CD4-positive, alpha-beta T cell treated with Interleukin-1 beta for 1 hour (primary cell): ENCODE measurements around the gene NANOS1.
"Not testable (repeated sequence)": the region's sequence is repeated elsewhere in the genome, so short reads cannot be mapped to it uniquely, and the experiment has no call there.

Experiments
- DNase-seq, 2 donors: peaks; one replicate each; pipeline ENCODE4 v3.0.0-alpha.2; 2020 to 2022

Gene NANOS1

DNA sequence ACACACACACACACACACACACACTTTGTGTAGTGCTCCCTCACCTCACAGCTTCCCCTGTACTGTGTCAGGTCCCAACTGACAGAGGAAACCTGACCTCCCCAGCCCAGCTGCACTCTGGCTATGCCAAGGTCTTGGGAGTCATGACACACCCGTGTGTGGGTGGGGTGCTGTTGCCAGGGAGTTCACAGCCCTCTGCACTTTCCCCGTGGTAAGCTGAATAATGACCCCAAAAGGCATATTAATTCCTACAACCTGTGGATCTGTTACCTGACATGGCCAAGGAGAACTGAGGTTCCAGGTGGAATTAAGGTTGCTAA lies 8.9 kb upstream of the NANOS1 start:
- DNase-seq, result no peak

DNA sequence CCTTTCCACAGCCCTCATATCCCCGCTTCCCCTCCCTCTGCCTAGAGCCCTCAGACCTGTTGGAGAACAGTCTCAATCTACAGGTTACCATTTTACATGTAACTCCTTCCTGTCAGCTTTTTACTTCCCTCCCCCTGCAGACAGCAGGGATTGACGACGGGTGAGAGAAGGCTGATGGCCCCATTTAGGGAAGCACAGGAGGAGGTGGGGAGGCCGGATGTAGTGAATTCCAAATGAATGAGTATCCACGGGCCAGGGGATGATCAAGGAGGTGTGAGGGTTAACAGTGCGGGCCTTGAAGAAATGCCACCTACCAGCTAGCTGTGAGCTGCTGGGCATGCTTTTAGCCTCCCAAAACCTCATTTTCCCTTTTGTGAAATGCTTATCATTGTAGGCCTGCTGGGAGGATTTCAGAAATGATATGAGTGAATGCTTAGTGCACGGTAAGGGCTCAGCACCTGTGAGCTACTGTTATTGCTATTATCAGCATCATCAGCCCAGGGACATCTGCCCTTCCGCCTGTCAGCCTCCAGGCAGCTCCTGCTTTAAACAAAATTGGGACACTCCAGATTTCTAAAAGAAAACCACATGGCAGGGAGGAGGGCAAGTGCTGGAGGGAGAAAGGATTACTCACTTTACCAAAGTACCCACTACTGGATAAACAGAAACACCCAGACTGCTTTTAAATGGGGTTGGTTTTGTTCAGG lies 6.5 kb upstream of the NANOS1 start:
- DNase-seq, result no peak

- no peak for DNase-seq
Measured at GRCh38 chr10:119023553-119023868, 6.0 kb upstream of the NANOS1 start.

GRCh38 chr10:119024882-119025281 lies 4.6 kb upstream of the NANOS1 start:
- no peak for DNase-seq

DNA sequence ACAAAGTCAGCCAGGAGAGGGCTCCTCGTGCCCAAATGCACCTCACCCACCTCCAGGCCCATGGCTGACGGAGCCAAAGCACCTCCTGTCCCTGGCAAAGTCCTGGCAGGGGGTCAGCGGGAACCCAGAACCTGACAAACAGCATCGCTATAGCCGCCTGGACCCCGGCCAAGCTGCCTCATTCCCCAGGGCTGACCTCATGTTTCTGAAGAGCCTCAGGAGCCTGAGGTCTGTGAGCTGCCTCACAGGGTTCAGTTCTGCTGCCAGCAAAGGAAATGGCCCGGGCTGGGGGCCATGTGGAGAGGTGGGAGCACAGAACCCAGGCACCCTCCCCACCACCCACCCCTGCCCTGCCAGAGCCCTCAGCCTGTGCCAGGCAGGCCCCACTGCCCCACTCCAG lies 4.2 kb upstream of the NANOS1 start:
- DNase-seq, result no peak

DNA sequence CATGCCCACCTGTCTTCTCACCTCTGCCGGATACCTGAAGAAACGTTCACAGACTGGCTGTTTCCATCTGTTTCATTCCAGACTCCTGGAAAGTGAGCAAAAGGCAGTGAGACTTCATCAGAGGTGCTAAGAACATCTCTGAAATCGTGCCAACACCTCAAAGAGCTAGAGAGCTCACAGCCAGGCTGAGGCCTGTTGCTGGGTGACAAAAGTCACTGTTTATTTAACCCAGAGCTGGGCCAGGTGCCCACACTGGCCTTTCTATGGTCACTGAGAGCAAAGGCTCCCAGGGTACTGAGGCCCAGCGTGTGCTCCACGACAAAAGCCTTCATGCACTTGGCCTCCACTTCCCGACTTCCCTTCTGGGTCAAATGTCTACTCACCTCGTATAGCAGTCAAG lies 3.7 kb upstream of the NANOS1 start:
- DNase-seq, result no peak

- no peak for DNase-seq
Measured at GRCh38 chr10:119026301-119027110, 3.0 kb upstream of the NANOS1 start.

GRCh38 chr10:119028445-119028899 lies 1.0 kb upstream of the NANOS1 start:
- DNase-seq, result not testable (repeated sequence)

- DNase-seq, result peak; percentile 85 to 87
Measured at GRCh38 chr10:119028900-119029612, 458 bp upstream of the NANOS1 start.

DNA sequence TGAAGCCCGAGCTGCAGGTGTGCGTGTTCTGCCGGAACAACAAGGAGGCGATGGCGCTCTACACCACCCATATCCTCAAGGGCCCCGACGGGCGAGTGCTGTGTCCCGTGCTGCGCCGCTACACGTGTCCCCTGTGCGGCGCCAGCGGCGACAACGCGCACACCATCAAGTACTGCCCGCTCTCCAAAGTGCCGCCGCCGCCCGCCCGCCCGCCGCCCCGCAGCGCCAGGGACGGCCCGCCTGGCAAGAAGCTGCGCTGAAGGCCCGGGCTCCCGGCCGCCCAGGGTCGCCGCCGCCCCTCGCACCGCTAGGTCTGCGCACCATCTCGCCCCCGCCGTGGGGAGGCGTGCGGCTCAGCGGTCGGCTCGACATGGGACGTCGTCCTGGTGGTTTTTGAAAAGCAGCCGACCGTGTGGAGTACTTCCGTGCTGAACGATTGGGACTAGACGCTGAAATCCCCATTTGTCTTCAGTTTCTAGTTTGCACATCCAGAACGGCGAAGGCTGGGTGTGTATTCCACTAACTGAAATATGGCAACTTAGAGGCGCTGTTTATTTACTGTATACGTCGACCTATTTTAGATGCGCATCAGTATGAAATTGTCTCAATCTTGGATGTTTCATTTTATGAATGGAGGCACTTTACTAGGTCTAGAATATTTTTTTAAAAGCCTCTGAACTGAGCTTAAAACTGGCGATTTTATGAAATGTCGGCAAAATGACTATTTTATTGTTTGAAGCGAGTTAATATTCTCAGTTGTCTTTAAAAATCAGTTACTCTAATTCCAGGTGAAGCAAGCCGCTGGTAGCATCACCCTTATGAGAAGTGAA lies 1.1 kb downstream of the NANOS1 start:
- DNase-seq, result peak; percentile 44 to 46

GRCh38 chr10:119031496-119032059 lies 2.1 kb downstream of the NANOS1 start:
- no peak for DNase-seq

DNA sequence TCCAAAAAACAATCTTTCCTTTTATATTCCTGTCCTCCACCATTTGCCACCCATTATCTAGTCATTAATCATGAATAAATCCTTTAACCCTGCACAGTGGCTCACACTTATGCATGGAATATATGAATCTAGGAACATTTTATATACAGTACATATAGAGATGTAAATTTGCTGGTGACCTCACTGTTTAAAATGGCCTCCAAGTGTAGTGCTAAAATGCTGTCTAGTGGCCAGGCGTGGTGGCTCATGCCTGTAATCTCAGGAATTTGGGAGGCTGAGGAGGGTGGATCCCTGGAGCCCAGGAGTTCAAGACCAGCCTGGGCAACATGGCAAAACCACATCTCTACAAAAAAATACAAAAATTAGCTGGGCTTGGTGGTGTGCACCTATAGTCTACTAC lies 9.6 kb downstream of the NANOS1 start:
- no peak for DNase-seq

GRCh38 chr10:119041326-119041725 lies 11.8 kb downstream of the NANOS1 start:
- DNase-seq, result no peak

DNA sequence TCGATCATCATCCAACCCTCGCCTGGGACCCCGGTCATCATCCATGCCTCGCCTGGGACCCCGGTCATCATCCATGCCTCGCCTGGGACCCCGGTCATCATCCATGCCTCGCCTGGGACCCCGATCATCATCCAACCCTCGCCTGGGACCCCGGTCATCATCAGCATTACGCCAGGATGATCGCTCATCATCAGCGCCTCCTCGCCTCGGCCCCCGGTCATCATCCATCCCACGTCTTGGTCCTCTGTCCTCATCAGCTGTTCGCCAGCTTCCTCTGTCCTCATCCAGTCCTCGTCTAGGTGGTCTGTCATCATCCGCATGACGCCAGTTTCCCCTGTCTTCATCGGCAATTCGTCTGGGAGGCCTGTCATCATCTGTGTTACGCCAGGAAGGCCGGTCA lies 12.7 kb downstream of the NANOS1 start:
- DNase-seq, result no peak

- no peak for DNase-seq
Measured at GRCh38 chr10:119045561-119045960, 16.0 kb downstream of the NANOS1 start.

GRCh38 chr10:119049361-119049760 lies 19.8 kb downstream of the NANOS1 start:
- no peak for DNase-seq

DNA sequence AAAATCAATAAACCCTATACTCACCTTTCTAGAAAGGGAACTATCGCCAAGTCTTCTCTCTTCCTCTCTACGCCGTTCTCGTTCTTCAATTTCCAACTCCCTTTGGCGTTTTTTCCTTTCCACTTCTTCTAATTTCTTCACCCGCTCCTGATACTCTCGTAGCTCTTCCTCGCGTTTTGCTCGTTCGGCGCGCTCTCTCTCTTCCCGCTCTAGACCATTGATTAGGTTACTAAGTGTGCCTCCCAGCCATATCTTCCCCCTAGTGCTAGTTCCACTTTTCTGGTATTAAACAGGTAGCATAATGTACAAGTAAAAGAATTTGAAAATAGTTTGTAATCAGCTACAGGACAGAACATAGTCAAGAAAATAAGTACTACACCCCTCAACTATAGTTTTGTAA lies 20.3 kb downstream of the NANOS1 start:
- DNase-seq, result no peak

DNA sequence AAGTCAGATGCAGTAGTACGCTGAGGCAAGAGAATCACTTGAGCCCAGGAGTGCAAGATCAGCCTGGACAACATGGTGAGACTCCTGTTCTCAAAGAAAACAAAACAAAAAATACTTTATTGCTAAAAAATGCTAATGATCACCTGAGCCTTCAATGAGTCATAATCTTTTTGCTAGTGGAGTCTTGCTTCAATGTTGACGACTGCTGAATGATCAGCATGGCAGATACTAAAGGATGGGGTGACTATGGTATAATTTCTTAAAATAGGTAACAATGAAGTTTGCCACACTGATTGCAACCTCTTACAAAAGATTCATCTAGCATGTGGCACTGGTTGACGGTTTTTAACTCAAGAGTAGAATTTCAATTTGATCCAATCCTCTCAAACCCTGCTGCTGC lies 22.3 kb downstream of the NANOS1 start:
- no peak for DNase-seq

GRCh38 chr10:119055472-119055871 lies 26.0 kb downstream of the NANOS1 start:
- no peak for DNase-seq

DNA sequence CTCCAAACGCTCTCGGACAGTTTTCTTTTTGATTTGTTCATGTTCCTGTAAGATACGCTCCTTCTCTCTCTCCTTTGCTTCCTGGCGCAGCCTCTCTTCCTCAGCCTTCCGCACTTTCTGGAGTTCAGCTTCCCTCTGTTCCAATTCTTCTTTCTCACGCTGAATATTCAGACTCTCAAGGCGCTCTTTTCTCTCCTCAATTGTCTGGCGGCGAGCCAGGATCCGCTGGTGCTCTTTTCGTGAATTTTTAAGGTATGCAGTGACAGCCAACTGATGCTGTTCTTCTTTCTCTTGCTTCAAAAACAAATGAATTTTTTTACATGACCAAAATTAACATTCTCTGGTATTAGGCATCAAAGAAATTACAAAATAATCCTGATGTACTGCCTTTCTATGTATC lies 28.5 kb downstream of the NANOS1 start:
- DNase-seq, result no peak

GRCh38 chr10:119059557-119059956 lies 30.0 kb downstream of the NANOS1 start:
- no peak for DNase-seq

DNA sequence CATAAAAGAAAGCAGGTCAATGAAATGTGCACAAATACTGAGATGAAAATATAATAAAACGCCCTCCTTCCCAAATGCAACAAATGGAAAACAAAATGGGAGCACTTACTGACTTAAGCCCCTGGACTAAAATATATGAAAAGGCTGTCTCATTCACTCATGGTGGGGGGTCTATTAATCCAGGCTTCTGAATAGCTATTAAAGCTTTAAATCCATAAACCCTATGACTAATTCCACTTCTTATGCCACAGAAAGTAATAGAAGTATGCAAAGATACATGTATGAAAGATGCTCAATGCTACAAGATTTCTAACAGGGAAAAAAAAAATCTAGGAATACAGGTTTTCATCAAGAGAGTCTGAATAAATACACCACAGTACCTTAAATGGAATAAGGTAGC lies 30.6 kb downstream of the NANOS1 start:
- DNase-seq, result no peak

DNA sequence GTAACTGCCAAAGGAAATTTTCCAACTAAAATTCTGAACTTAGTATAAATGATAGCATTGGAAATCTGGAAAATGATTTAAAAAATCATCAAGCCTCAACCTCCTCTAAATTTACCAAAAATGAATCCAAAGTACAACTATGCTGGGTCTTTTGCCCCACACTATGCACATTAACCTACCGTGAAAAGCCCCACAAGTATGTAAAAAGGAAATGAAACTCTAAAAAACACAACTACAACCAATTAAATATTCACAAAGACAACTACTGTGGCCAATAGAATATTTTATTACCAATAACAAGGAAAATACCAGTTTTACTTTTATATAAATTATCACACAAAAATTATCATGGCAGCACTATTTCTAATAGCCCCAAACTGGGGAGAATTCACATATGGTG lies 31.8 kb downstream of the NANOS1 start:
- no peak for DNase-seq
